NK-92 (cell line): ENCODE measurements around the gene MIA3.

Experiments used
- DNase-seq: peaks from one replicate; lab custom pipeline; 2025; ENCODE audit not compliant: unreplicated experiment; lab: John Stamatoyannopoulos, UW

MIA3 gene

DNA sequence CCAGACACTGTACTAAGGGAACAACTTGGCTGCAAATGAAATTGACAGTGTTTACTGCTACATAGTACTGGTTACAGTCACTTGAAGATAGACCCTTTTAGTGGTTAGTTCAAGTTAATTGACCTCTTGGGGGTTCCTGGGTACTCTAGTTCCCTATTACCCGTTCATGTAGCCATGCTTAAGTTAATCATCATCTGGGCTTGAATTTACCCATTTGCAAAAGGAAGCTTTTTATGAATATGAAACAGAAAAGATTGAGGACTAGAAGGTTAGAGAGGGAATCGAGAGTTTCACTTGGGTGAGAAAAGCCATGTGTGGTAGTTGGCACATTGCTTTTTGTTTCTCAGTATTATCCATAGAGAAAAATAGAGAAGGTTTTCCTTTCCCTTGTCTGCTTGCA, 2.7 kb downstream of the MIA3 start:
- no peak for DNase-seq

DNA sequence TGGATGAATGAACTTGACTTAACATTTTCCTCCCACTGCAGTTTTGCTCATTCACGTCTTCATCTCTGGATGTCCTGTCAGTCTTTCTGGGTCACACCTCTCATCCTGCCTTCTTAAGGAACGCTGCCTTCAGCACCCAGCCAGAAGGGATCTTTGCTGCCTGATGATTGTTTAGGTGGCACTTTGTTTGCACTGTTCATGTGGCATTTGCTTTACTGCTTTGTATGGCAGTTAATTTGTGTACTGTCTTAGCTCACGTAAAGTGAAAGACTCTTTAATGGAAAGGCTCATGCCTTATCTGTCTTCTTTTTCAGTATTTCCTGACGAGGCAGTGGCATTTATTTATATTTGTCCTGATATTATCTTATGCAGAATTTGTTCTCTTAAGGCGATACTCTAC, 4.9 kb downstream of the MIA3 start:
- DNase-seq = no peak

DNA sequence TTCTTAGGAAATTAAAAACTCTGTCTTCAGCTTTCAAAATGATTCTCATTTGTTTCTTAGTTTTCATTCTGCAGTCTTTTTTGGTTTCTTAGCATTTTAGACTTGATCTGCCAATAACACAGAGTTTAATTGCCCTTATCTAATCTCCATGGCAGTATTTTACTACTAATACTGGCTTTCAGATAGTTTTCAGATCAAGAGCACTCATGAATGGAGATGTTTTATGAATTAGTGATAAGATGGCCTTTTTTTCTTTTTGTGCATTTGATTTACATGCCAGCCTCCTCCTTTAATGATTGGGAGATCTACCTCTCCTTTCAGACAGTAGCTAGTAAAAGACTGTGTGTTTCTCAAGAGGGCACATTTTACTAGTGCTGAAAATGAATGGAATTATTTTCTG, 5.6 kb downstream of the MIA3 start:
- DNase-seq = no peak

DNA sequence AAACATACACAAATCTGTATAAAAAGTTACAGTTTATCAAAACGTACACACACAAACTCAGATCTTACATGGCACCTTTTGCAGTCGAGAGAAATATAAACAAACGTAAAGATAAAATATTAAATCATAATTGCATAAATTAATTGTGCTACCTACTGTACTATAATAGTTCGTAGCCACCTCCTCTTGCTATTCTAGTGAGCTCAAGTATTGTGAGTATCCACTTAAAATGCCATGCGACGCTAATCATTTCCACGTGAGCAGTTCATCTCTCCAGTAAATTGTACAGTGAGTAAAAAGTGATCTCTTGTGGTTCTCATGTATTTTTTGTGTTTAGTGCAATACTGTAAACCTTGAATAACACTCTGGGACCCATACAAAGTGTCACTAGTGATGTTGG, 6.3 kb downstream of the MIA3 start:
- DNase-seq = no peak

DNA sequence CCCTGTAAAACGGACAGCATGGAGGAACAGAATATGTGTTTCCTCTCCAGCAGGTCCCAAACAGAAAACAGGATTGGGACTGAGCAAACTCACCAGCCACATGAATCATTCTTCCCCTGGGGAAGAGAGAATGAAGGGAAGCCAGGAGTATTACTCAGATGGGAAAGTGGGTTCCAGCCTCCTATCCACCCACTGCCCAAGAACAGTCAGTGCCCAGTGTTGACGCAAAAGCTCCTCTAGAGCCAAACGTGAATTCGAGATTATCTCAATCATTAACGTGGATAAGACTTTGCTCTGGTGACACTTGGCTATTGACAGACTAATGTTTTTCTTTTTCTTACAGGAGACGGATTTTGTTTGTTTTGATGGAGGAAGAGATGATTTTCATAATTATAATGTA, 9.3 kb downstream of the MIA3 start:
- no peak for DNase-seq

DNA sequence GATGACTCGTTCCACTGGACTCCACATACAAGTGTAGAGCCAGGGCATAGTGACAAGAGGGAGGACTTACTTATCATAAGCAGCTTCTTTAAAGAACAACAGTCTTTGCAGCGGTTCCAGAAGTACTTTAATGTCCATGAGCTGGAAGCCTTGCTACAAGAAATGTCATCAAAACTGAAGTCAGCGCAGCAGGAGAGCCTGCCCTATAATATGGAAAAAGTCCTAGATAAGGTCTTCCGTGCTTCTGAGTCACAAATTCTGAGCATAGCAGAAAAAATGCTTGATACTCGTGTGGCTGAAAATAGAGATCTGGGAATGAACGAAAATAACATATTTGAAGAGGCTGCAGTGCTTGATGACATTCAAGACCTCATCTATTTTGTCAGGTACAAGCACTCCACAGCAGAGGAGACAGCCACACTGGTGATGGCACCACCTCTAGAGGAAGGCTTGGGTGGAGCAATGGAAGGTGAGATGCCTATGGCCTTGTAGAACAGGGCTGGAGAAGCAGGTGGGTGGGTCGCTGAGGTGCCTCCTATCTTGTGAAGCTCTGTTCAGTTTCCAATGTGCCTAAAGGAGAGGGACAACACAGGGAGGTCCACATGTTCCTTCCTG, 12.1 kb downstream of the MIA3 start:
- no peak for DNase-seq

DNA sequence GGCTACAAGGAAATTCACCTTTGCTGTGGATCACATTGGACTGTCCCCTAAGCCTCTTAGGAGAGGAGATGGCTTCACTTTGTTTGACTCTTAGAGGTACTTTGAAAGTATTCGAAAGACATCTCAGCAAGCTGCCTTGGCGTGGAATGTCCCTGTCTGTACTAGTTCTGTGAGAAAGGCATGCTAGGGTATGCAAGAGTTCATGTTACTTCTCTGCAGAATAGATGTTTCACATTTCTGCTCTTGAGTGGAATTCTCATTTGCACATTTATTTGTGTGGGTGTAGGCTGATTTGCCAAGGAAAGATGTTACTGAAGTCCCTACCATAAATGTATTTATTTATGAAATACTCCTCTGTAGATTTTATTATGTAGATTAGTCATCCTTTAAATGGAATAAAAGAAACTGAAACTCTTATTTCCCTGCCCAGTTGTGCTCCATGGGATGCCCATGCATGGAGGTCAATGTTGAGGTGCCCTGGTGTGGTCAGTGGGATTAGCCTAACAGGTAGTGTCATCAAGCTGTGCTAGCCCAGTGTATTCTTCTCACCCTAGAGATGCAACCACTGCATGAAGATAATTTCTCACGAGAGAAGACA, 13.8 kb downstream of the MIA3 start:
- no peak for DNase-seq

DNA sequence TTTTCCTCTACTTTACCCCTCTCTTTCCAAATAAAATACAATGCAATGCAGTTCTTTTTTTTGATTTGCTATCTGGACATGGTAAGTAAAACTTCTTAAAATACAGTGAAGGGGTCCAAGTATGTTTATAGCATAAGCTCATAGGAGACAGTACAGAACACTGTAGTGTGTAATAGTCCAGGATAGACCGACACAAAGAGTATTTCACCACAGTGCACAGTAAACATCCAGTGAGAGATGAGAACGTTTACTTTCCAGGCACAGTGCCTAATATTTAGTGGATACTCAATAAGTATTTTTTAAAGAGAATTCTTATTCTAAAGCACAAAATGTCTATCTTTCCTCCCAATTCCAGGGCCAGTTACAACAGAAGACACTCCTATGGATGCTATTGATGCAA, 14.9 kb downstream of the MIA3 start:
- DNase-seq = no peak

DNA sequence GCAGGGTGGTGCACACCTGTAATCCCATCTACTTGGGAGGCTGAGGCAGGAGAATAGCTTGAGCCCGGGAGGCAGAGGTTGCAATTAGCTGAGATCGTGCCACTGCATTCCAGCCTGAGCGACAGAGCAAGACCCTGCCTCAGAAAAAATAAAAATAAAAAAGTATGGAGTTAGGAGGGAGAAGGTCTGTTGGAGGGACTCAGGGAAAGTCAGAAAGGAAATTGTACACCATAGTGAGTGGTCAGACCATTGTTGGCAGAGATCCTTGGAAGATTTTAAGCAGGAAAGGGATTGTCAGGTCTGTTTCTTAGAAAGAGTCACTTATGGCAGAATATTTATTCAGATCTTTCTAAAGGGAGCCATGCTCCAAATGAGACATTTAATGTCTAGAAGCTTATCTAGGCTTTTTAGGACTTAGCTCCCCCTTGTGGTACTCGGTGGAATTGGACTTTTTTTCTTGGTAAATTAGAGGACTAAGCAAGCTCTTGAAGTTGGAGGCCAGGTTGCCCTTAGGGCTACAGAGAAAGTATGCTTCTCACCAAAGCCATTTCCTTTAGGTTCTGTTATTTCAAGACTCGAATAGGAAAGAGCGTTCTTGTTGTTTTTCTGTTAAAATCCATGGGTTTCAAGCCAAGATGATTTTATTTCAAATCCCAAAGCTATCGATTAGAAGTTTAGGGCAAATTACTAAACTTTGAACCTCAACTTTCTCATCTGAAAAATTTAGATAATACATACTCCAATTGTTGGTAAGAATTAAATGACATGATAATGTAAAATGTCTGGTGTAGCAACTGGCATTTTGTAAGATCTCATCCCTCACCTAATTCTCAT, 16.5 kb downstream of the MIA3 start:
- DNase-seq = no peak

DNA sequence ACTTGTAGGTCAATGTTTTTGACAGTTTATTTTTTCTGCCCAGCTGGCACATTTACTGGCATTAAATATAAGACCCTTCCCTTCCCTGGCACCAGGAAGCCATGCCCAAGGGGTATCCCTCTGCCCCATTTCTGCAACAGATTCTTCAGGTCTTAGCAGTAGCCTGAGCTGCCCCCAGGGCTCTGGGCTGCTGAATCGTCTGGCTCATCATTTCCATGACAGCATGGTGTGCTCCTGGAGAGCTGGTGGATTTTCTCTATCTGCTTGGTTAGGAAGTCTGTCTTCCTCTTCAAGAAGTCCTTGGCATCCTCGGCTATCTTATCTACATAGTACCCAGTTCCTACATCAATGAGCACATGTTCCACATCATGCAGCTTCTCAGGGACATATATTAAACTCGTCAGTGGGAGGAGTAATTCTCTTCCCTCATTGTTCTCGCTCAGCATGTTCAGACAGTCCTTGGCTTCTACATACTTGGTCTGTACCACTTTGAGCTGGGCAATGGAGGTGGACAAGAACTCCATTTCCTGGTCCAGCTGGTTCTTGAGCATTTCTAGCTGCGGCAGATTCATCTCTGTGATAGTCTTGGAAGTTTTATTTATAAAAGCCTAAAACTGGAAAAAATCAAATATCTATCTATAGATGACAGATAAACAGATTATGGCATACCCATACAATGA, 23.5 kb downstream of the MIA3 start:
- no peak for DNase-seq

DNA sequence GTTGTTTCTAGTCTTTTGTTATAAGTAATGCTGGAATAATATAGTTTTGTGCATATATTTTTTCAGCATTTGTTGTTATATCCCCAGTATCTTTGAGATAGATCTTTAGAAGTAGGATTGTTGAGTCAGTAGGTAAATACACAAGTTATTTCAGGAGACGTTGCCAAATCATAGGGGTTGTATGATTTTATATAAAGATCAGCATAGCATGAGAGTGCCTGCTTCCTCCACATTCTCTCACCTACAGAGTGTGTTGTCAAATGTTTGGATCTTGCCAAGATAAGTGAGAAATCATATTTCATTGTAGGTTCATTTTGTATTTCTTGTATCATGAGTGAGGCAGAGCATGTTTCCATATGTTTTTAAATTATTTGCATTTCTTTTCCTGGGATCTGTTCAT, 24.6 kb downstream of the MIA3 start:
- DNase-seq = no peak

DNA sequence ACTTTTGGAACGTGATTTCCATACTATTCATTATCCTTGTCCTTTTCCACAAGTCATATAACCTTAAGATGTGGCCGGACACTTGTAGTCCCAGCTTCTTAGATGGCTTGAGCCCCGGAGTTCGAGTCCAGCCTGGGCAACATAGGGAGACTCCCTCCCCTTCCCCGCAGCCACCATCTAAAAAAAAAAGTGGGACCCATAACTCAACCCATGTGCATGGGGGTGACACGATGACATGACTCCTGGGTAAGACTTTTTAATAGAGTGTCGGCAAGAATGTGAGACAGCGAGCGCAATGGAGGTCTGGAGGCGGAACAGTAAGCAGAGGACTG, 25.7 kb downstream of the MIA3 start:
- no peak for DNase-seq

DNA sequence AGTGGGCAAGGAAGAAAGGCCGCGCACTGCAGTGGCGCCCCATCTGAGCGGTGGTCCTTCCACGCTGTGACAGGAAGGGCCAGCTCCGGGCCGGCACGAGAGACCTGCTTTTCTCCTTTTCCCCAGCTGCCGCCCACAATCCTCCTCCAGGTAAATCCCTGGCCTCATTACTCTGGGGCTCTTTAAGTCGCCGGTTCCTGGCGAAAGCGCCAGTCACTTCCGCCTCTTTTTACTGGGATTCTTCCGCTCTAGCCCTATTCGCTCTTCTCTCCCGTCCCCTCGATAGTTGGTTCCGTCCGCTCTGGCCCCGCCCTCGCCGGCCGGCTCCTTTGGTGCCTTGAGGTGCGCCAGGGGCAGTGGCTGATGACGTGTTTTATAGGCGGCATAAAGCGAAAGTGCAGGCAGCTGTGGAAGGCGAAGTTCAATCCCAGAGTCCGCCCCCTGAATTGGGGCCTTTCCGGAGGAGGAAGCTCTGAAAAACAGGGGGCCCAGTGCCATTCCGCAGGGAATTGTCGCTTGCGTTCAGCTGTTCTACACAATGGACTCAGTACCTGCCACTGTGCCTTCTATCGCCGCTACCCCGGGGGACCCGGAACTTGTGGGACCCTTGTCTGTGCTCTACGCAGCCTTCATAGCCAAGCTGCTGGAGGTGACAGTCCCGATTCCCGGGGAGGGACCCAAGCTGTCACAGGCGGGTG, 26.2 kb downstream of the MIA3 start:
- peak; percentile 84 for DNase-seq

DNA sequence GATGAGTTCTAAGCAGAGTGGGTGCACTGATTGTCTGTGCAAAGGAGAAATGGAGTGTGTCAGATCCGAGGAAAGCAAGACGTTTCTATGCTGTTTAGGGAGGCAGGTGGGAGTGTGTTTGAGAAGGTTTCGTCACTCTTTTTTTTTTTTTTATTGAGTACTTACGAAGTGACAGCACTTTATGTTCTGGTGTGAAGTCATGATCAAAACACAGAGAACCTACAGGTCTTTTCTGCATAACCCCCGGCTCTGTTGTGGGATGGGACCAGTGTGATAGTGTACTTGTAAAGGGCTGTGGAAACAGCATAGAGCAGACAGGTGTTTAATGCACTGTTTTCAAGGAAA, 26.7 kb downstream of the MIA3 start:
- DNase-seq = no peak

DNA sequence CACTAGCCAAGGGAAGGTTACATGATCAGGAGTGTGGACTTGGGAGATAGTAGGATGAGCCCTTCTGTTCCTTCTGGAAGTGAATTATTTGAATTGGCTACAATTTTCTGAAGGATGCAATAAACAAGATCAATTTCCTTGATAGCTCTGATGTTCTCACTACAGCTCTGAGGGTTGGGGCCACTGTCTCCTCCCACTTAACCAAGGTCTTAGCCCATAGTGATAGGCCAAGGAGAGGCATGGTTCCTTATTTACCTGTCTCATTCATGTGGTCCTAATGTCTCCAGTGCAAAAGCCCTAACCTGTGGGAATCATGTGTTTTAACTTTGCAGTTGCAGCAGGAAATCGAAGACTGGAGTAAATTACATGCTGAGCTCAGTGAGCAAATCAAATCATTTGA, 34.8 kb downstream of the MIA3 start:
- DNase-seq = no peak

DNA sequence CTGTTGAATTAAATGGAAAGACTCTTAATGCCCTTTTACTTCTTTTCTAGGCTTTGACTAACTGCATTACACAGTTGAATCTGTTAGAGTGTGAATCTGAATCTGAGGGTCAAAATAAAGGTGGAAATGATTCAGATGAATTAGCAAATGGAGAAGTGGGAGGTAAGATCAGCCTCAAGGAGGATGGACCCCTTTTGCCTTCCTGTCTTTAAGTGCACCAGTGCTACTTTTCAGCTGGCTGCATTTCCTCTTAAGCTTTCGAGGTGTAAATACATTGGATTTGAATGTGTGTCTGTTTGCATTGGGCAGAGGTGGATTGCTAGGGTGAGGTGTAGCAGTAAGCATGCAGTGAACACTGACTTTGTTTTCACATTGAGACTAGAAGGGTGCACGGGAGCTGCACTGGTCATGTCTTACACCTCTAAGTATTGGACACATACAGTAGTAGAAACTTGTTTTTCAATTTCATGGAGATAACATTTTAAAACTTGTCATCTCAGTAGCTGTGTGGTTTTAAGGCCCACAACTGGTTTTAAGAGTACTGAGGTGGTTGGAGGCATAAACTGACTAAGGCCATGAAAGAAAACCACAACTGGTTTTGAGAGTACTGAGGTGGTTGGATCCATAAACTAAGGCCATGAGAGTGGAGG, 35.4 kb downstream of the MIA3 start:
- DNase-seq = no peak

DNA sequence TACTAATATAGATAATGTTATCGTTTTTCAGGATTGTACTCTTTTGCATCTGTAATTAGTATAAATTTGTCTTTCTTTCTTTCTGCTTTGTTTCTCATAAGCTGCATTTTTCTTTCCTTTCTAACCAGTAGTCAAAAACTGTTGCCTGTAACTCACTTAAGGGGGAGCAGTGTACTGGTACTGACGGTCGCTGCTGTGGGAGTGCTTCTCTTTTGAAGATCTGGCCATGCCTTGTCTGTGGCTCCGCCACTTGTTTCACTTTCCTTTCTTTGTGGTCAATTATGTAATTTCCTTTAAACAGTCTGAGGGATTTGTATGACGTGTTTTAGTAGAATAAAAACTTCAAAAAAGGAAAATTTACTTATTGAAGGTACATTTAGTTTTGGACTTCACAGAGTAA, 37.0 kb downstream of the MIA3 start:
- DNase-seq = no peak

DNA sequence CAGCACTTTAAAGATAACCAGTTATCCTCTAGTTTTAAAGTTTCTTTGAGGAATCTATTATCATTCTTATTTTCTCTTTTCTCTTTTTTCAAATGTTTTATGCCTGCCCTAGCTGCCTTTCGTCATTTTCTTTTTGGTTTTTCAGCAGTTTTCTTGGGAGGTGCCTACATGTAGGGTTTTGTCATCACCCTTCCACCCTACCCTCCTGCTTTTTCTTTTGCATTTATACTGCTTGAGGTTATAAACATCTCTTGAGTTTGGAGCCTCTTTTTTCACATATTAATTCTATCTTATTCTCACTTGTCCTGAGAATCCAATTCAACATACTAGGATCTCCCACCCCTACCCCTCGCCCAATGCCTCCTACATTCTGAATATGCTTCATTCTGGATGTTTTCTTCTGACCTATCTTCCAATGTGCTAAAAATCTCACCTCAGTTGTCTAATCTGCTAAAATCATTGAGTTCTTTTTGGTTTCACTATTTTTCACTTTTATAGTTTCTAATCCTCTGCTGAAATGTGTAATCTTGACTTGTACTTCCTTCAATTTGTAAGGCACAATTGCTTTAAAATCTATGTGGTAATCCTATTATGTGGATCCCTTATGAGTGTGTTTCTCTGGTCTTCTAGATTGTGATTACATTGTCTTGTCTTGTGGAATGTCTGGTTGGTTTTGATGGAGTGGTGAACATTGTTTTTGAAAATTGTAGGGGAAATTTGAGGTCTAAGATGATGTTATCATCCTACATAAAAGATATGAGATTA, 38.7 kb downstream of the MIA3 start:
- no peak for DNase-seq

DNA sequence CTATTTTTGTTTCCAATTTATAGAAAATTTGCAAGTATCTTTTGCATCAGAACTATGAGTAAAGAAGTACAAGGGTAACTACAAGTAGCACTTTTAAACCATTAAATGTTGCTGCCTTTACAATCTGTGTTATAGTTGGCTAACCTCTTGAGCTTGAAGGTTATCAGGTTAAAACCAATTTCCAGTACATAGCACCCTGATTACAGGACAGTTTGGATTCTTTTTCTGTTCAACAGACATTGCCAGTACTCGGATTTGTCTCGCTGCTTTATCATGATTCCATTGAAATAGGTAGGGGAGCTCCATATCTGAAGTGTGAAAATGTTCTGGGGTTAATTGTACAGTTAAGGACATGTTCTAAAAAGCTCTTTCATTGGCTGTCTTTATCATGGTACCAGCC, 40.0 kb downstream of the MIA3 start:
- no peak for DNase-seq

DNA sequence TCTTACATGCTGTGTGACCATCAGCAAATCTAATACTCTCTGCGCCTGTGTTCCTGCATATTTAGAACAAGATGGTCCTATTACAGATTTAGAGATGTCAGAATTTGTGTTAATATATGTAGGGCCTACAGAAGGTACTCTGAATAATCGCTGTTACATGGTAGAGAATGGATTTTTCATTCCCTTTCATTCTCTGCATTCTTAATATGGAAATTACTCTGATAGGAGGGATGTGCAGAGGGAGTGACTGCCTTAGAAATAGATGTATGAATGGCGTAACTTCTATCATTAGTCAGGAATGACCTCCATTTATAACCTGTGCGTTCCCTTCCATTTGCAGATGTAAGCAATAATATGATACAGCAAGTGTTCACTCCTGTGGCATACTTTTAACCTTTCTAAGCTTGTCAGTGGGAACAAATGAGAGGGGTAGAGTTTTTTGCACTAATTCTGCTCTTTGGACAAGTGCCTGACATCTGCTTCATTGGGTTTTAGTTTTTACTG, 45.6 kb downstream of the MIA3 start:
- DNase-seq = no peak
